Ishikawa (cell line): Measurements from ENCODE around the gene P4HTM.

Experiments used
- CEBPB ChIP-seq: IDR thresholded peaks from 2 replicates; pipeline ENCODE4 v1.6.1; 2012
- CREB1 ChIP-seq: IDR thresholded peaks from 2 replicates; pipeline ENCODE4 v1.6.1; 2012; ENCODE audit warnings: low read depth
- EGR1 ChIP-seq: IDR thresholded peaks from 2 replicates; pipeline ENCODE4 v1.6.1; 2012
- EP300 ChIP-seq: IDR thresholded peaks from 2 replicates; pipeline ENCODE4 v1.6.1; 2012; ENCODE audit warnings: borderline replicate concordance
- FOXM1 ChIP-seq: IDR thresholded peaks from 2 replicates; pipeline ENCODE4 v1.6.1; 2012; ENCODE audit warnings: low read depth, borderline replicate concordance
- MAX ChIP-seq: IDR thresholded peaks from 2 replicates; pipeline ENCODE4 v1.6.1; 2012
- NFIC ChIP-seq: IDR thresholded peaks from 2 replicates; pipeline ENCODE4 v1.6.1; 2012
- RAD21 ChIP-seq: IDR thresholded peaks from 2 replicates; pipeline ENCODE4 v1.6.1; 2012; ENCODE audit warnings: low read depth
- REST ChIP-seq: IDR thresholded peaks from 2 replicates; pipeline ENCODE4 v1.6.1; 2012; ENCODE audit warnings: low read depth, mild to moderate bottlenecking
- TAF1 ChIP-seq: IDR thresholded peaks from 2 replicates; pipeline ENCODE4 v1.6.1; 2012; ENCODE audit warnings: low read depth, mild to moderate bottlenecking
- TCF12 ChIP-seq: IDR thresholded peaks from 2 replicates; pipeline ENCODE4 v1.6.1; 2012; ENCODE audit warnings: low read depth
- TEAD4 ChIP-seq: IDR thresholded peaks from 2 replicates; pipeline ENCODE4 v1.6.1; 2012
- USF1 ChIP-seq: IDR thresholded peaks from 2 replicates; pipeline ENCODE4 v1.6.1; 2012
- YY1 ChIP-seq: IDR thresholded peaks from 2 replicates; pipeline ENCODE4 v1.6.1; 2012; ENCODE audit warnings: low read depth
- ZBTB7A ChIP-seq: IDR thresholded peaks from 2 replicates; pipeline ENCODE4 v1.6.1; 2012; ENCODE audit warnings: low read depth

The P4HTM gene

GRCh38 chr3:49023775-49024174 lies 33.7 kb downstream of the P4HTM start:
- TF ChIP-seq CREB1 (no peak), YY1 (no peak), MAX (no peak), FOXM1 (no peak), USF1 (no peak), EP300 (no peak), REST (no peak), ZBTB7A (no peak), RAD21 (no peak), TCF12 (no peak), EGR1 (no peak), TEAD4 (no peak), CEBPB (no peak)

- no peak for TF ChIP-seq REST
- TF ChIP-seq ZBTB7A = no peak
- TF ChIP-seq MAX = no peak
- no peak for TF ChIP-seq TEAD4
Observed at GRCh38 chr3:49024449-49024848, 34.4 kb downstream of the P4HTM start.

GRCh38 chr3:49025005-49025792 lies 35.2 kb downstream of the P4HTM start:
- TF ChIP-seq CREB1 (no peak), EGR1 (no peak)

GRCh38 chr3:49025793-49026520 lies 35.9 kb downstream of the P4HTM start:
- no peak for TF ChIP-seq RAD21
- TF ChIP-seq YY1 = no peak
- TF ChIP-seq EP300 = no peak
- no peak for TF ChIP-seq FOXM1
- TF ChIP-seq ZBTB7A = no peak
- TF ChIP-seq TCF12 = no peak
- TF ChIP-seq EGR1 = no peak
- no peak for TF ChIP-seq NFIC
- TF ChIP-seq REST = no peak
- no peak for TF ChIP-seq TAF1

GRCh38 chr3:49026536-49026935 lies 36.5 kb downstream of the P4HTM start:
- TF ChIP-seq ZBTB7A = no peak
- TF ChIP-seq YY1 = no peak
- no peak for TF ChIP-seq EP300
- no peak for TF ChIP-seq RAD21
- TF ChIP-seq REST = no peak
- no peak for TF ChIP-seq CEBPB
- no peak for TF ChIP-seq TEAD4
- no peak for TF ChIP-seq FOXM1
- TF ChIP-seq NFIC = no peak
- no peak for TF ChIP-seq USF1
- TF ChIP-seq EGR1 = no peak
